Peyer's patch (tissue), 4 donors: ENCODE data around the gene FGF19.

Source experiments
- POLR2A ChIP-seq, 2 donors: fragments of 450-650 bp; IDR thresholded peaks; one replicate each; pipeline ENCODE4 v1.5.1; 2017; ENCODE audit warnings: antibody characterized with exemption in 2 of 2, mild to moderate bottlenecking in 2 of 2, moderate library complexity in 2 of 2
- TF ChIP-seq, protein P1 (sequence below), 6 experiments: fragments of 450-650 bp in 4 of 6; fragments of 200-600 bp in 2 of 6; sonication (generic) in 1 of 6; IDR thresholded peaks; one replicate each; pipeline ENCODE4 v1.5.1; 2017 to 2019; ENCODE audit warnings: antibody characterized with exemption in 6 of 6, mild to moderate bottlenecking in 3 of 6, moderate library complexity in 1 of 6

GRCh38 chr11:69664103-69664775 lies 39.6 kb downstream of the FGF19 start:
- TF ChIP-seq, protein P1, sequence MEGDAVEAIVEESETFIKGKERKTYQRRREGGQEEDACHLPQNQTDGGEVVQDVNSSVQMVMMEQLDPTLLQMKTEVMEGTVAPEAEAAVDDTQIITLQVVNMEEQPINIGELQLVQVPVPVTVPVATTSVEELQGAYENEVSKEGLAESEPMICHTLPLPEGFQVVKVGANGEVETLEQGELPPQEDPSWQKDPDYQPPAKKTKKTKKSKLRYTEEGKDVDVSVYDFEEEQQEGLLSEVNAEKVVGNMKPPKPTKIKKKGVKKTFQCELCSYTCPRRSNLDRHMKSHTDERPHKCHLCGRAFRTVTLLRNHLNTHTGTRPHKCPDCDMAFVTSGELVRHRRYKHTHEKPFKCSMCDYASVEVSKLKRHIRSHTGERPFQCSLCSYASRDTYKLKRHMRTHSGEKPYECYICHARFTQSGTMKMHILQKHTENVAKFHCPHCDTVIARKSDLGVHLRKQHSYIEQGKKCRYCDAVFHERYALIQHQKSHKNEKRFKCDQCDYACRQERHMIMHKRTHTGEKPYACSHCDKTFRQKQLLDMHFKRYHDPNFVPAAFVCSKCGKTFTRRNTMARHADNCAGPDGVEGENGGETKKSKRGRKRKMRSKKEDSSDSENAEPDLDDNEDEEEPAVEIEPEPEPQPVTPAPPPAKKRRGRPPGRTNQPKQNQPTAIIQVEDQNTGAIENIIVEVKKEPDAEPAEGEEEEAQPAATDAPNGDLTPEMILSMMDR (IDR thresholded peaks at IDR 0.05) = no peak
- TF ChIP-seq POLR2A (IDR thresholded peaks at IDR 0.05) = no peak
